GM21367 (cell line): ENCODE results near the gene PLPP2.

Source experiments
- ATAC-seq: cut with Tn5 transposase; IDR thresholded peaks from one replicate; pipeline ENCODE4 v1.9.1; 2021; ENCODE audit not compliant: unreplicated experiment

Gene PLPP2

DNA sequence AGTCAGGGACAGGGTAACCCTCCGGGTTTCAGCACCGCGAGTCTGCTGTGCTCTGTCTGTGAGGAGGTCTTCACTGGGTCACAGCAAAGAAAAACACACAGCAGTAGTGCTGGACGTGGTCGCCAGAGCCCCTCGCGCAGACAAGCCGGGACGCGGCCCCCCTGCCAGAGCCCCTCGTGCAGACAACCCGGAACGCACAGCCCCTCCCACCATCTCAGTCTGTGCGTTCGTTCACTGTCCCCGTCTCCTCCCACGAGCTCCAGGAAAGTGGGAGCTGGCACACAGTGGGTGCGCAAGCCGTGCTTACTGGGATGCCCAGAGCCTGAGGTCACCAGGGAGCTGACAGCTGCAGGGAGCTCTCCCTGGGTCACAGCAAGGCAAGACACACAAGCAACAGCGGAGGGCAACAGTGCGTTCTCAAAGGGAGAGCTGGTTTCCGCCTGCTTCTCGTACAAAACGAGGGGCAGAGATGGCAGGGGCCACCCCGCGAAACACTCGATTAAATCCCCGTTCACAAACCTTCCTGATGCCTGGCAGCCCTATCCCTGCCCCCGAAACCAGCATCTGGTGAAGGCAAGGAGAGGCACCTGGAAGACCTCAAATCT is 3.2 kb upstream of the PLPP2 start:
- ATAC-seq: no peak

GRCh38 chr19:293436-294110 is 2.4 kb upstream of the PLPP2 start:
- no peak for ATAC-seq

GRCh38 chr19:292951-293350 is 1.7 kb upstream of the PLPP2 start:
- no peak for ATAC-seq

DNA sequence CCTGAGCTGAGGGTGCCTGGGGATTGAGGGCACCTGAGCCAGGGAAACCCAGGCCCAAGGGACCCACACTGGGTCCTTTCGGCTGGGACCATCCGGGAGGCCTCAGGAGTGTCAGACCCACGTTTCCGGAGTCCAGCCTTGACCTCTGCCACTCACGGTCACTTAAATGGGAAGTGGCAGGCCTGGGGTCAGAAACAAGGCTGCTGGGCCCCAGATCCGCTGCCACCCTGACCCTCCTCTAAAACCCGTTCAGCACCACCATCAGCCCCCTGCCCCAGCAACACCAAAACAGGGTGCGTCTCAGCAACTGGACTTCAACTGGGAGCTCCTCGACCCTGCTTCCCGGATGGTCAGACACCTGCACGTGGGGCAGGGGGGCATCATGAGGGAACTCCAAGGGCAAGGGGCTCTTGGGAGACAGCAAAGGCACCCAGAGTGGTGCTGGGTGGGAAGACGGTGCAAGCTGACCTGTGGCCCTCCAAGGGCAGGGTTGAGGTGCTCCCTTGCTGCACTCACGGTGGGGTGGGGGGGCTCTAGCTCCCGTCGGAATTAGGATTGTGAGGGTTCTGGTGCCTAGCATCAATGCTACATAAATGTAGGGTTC is 1.2 kb upstream of the PLPP2 start:
- ATAC-seq: no peak

- no peak for ATAC-seq
Measured at GRCh38 chr19:291561-292280, 518 bp upstream of the PLPP2 start.

DNA sequence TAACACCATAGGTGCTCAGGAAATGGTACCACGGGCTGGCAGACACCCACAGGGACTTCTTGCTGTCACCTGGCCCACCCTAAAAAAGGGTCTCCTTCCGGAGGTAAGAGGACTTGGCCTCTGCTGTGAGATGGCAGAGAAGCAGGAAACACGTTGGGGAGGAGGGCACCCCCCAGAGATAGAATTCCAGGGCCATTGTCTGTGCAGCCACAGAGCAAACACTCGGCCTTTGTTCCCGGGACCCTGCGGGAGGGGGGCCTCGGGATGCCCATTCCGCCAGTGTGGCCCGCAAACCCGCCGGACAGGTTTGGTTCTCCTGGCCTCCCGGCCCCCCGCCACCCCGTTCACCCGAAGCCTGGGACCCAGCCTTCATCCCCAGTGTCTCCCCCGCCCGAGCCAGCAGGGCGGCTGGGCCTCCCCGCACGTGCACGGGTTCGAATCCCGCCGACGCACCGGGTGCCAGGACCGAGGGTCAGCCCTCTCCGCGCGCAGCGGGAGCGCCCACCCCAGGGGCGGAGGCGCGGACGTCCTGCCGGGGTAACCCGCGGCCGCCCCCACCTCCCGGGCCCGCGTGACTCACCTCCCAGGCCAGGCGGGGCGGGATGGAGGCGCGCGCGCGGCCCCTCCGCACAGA is 714 bp downstream of the PLPP2 start:
- ATAC-seq: no peak

- no peak for ATAC-seq
Measured at GRCh38 chr19:289651-290371, 1.4 kb downstream of the PLPP2 start.

- ATAC-seq: no peak
Measured at GRCh38 chr19:288911-289310, 2.3 kb downstream of the PLPP2 start.

DNA sequence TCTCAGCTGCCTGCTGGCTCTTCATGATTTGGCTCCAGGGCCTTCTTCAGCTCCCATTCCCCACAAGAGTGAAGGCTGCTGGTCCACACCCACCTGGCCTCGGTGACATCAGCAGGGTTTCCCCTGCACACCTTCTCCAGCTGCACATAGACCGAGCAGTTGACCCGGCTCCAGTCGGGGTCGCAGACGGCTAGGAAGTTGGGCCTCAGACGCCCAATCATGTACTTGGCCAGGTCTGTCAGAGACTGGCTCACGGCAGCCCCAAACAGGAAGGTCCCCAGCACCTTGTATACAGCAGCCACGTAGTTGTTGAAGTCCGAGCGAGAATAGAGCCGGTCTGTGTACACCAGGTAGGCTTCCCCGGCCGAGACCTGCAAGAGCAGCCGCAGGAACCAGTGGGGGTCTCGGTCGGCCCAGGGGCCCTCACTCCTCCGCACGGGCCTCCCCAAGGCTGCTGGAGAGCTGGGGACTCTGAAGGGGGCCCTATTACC is 3.8 kb downstream of the PLPP2 start:
- no peak for ATAC-seq

DNA sequence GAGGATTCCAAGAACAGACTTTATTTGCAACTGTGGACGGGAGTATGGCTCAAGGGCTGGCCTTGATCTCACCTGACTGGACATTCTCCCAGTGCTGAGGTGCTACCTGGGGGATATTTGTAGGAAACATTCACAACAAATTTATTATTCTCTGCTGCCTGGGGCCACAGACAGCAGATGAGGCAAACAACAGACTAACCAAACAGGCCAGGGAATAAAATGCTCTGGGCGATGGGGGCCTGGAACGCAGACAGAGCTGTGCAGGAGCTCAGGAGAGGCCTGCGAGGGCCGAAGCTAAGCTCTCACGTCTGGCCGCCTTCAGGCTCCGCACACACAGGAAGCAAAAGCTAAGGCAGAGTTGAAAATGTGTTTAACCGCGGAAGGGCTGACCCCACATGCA is 7.8 kb downstream of the PLPP2 start:
- no peak for ATAC-seq

- no peak for ATAC-seq
Measured at GRCh38 chr19:282501-282900, 8.7 kb downstream of the PLPP2 start.

- no peak for ATAC-seq
Measured at GRCh38 chr19:281992-282391, 9.2 kb downstream of the PLPP2 start.

DNA sequence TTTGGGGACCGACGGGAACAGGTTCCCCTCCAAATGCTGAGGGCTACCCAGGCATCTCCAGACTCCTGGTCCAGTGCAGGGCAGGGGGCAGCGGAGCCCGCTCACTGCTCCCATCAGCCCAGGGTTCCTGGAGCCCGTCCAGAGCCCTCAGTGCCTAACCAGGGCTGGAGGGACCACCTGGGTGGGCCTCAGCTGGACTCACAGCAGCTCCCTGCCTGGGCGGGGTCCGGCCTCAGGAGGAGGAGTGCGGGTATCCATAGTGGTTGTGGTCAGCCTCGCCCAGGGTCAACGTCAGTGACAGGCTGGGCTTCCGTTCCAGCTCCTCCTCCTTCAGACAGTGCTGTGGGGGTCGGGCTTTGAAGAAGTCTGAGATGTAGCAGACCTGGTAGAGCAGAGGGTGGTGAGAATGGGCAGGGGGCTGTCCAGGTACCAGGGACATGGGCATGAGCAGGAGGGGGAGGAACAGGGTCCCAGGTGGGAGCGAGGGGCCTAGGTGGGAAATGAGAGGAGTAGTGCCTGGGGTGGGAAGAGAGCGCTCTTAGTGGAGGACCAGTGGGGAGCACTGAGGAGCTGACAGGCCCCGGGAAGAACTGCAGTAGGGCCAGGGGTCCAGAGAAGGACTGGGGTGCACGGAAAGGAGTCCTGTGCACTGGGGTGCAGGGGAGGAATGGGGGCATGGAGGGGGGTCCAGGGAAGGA is 9.9 kb downstream of the PLPP2 start:
- ATAC-seq: no peak

DNA sequence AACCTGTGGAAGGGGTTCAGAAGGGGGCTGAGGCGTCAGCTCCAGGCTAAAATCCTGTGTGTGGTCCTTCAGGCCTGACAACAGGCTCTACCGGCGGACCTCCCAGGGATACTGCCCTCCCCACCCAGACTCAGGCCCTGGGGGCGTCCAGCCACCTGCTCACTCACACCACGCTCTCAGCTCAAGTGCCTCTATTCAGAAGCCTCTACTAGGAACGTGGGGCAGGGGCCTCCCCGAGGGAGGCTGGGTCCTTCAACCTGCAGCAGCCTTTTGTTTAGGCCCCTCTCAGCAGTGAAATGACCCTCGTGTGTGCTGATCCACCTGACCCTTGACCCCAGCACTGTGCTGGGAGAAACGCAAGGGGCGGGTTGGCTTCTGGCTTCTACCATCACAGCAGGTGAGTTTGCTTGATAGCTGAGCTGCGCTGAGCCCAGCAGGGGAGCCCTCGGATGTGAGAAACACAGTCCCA is 10.6 kb downstream of the PLPP2 start:
- no peak for ATAC-seq

- no peak for ATAC-seq
Measured at GRCh38 chr19:279656-280055, 11.5 kb downstream of the PLPP2 start.

DNA sequence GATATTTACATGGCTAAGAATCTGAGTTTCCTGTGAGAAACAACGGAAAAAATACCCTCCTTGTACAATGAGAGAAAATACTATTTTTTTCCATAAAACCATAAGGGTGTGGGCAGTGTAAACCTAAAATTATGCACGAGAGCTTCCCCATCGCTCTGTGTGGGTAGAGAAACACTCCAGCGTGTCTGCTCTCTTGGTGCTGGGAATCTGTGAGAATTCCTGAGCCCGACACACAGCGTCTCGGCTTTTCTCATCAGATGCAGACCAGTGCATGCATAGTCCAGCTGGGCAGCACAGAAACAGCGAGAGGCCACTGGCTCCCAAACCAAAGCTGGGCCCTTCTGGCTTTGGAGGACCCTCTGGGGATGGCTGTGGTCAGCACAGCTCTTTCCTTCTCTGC is 12.0 kb downstream of the PLPP2 start:
- ATAC-seq: no peak

GRCh38 chr19:277581-278165 is 13.5 kb downstream of the PLPP2 start:
- no peak for ATAC-seq

- ATAC-seq: no peak
Measured at GRCh38 chr19:277131-277530, 14.1 kb downstream of the PLPP2 start.

DNA sequence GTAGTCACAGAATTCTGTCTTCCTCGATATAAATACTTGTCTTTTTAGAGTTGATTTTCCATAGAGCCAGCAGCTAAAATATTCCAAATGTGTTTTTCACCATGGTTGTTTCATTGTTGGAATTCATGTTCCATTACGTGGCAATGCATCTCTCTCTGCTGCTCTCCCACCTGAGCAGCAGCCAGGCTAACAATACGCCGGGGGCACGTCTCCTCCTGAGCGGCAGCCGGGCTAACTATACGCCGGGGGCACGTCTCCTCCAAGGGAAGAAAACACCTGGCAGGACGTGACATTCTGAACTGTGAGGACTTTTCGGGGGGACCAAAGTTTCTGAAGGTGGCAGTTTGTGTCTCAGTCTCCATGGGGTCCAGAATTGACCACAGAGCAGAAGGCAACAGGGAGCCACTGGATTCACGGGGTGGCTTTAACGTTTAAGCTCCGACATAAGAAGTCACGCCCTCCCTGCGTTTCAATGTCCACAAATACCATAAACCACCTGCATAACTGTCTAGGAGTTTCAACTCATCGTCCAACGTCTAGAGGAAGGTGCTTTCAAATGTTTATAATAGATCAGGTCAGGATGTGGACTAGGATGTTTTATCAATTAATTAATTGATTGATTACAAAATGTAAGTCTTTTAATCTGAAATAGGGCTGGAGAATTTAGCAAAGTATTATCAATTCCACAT is 15.1 kb downstream of the PLPP2 start:
- no peak for ATAC-seq
